Ectodermal cell (in vitro differentiated cells): ENCODE data around the gene ZC3H10.
"Not testable (repeated sequence)": the region's sequence is repeated elsewhere in the genome, so short reads cannot be mapped to it uniquely, and the experiment has no call there.

Experiments
- H3K27ac ChIP-seq: 2 replicates; pipeline ENCODE4 v1.7.0; 2013; ENCODE audit warnings: mild to moderate bottlenecking, low read depth, low read length; ENCODE audit not compliant: insufficient read depth, poor library complexity, severe bottlenecking
- H3K27me3 ChIP-seq: 2 replicates; pipeline ENCODE4 v1.7.0; 2013; ENCODE audit warnings: mild to moderate bottlenecking, low read length; ENCODE audit not compliant: insufficient read depth, control insufficient read depth, poor library complexity, severe bottlenecking
- H3K36me3 ChIP-seq: one replicate; pipeline ENCODE4 v1.7.0; 2013; ENCODE audit warnings: low read length; ENCODE audit not compliant: control insufficient read depth, insufficient read depth
- H3K4me1 ChIP-seq: one replicate; pipeline ENCODE4 v1.7.0; 2013; ENCODE audit warnings: low read length; ENCODE audit not compliant: control insufficient read depth, insufficient read depth
- H3K4me3 ChIP-seq: 2 replicates; pipeline ENCODE4 v1.7.0; 2013; ENCODE audit warnings: low read depth, low read length, control low read depth; ENCODE audit not compliant: insufficient read depth
- H3K9me3 ChIP-seq: 2 replicates; pipeline ENCODE4 v1.7.0; 2013; ENCODE audit warnings: mild to moderate bottlenecking, low read length, moderate library complexity; ENCODE audit not compliant: control insufficient read depth
- WGBS, 2 experiments: methylation state at CpG; one replicate each; pipeline ENCODE4 v1.1.7; 2013; ENCODE audit warnings: missing lambda C conversion rate in 2 of 2; 5-methylcytosine and 5-hydroxymethylcytosine counted together

The ZC3H10 gene

GRCh38 chr12:56115329-56115728, 2.7 kb upstream of the ZC3H10 start:
- Histone ChIP-seq H3K36me3 (peaks cover 35% of the 10 kb centered on the region), H3K4me3 (peak overlapping the region; percentile 86), H3K4me1 (peaks cover 9% of the 10 kb centered on the region), H3K27ac (no peak overlapping the region), H3K27me3 (no peaks in the 10 kb centered on the region), H3K9me3 (no peaks in the 10 kb centered on the region)
- WGBS, 2 experiments: 72 to 73% methylated on average over 8 to 10 of the region's 10 CpGs

- 0% methylated on average over 34 of the region's 34 CpGs for WGBS, 2 experiments
- Histone ChIP-seq H3K4me1 (peaks cover 9% of the 10 kb centered on the region), H3K4me3 (peak within 1 kb of the TSS; percentile 86), H3K9me3 (no peaks in the 10 kb centered on the region), H3K36me3 (peaks cover 35% of the 10 kb centered on the region), H3K27me3 (no peaks in the 10 kb centered on the region), H3K27ac (peak within 1 kb of the TSS; percentile 97)
Measured at GRCh38 chr12:56116267-56117081, 1.6 kb upstream of the ZC3H10 start, which contains the start of gene RPL41. TSS of gene RPL41 (plus strand) at chr12:56116633.

- H3K4me1 ChIP-seq, H3K27me3 ChIP-seq, H3K9me3 ChIP-seq: not testable (repeated sequence)
- peak overlapping the region; percentile 86 for H3K4me3 ChIP-seq
- H3K27ac ChIP-seq: peak overlapping the region; percentile 97
- H3K36me3 ChIP-seq: peaks cover 33% of the 10 kb centered on the region
- 3 to 4% methylated on average over 9 to 10 of the region's 16 CpGs for WGBS, 2 experiments
Measured at GRCh38 chr12:56117082-56117706, 872 bp upstream of the ZC3H10 start.

- Histone ChIP-seq H3K27ac (peak overlapping the region; percentile 73), H3K27me3 (no peaks in the 10 kb centered on the region), H3K9me3 (no peaks in the 10 kb centered on the region), H3K4me1 (peaks cover 9% of the 10 kb centered on the region), H3K36me3 (peaks cover 19% of the 10 kb centered on the region), H3K4me3 (peak overlapping the region; percentile 86)
- WGBS, 2 experiments: 29 to 31% methylated on average over 13 of the region's 13 CpGs
Measured at GRCh38 chr12:56118688-56119357, 757 bp downstream of the ZC3H10 start.

- H3K4me3 ChIP-seq: peak overlapping the region; percentile 86
- 0% methylated on average over 2 of the region's 2 CpGs for WGBS, 2 experiments
- H3K27me3 ChIP-seq: no peaks in the 10 kb centered on the region
- peaks cover 14% of the 10 kb centered on the region for H3K36me3 ChIP-seq
- no peak overlapping the region for H3K27ac ChIP-seq
- H3K4me1 ChIP-seq: peaks cover 9% of the 10 kb centered on the region
- no peaks in the 10 kb centered on the region for H3K9me3 ChIP-seq
Measured at GRCh38 chr12:56119361-56119796, 1.3 kb downstream of the ZC3H10 start.

- Histone ChIP-seq H3K36me3 (peaks cover 13% of the 10 kb centered on the region), H3K27ac (no peak overlapping the region), H3K27me3 (no peaks in the 10 kb centered on the region), H3K4me1 (peaks cover 9% of the 10 kb centered on the region), H3K9me3 (no peaks in the 10 kb centered on the region), H3K4me3 (no peak overlapping the region)
- WGBS, 2 experiments: 96% methylated on average over 17 of the region's 17 CpGs
Measured at GRCh38 chr12:56120158-56120846, 2.2 kb downstream of the ZC3H10 start.

- peaks cover 13% of the 10 kb centered on the region for H3K36me3 ChIP-seq
- peaks cover 10% of the 10 kb centered on the region for H3K4me1 ChIP-seq
- no peak overlapping the region for H3K4me3 ChIP-seq
- WGBS, 2 experiments: 92 to 95% methylated on average over 11 of the region's 11 CpGs
- H3K9me3 ChIP-seq: no peaks in the 10 kb centered on the region
- no peaks in the 10 kb centered on the region for H3K27me3 ChIP-seq
- no peak overlapping the region for H3K27ac ChIP-seq
Measured at GRCh38 chr12:56121204-56121870, 3.3 kb downstream of the ZC3H10 start.

- peaks cover 21% of the 10 kb centered on the region for H3K4me1 ChIP-seq
- no peaks in the 10 kb centered on the region for H3K27me3 ChIP-seq
- WGBS, 2 experiments: 91 to 97% methylated on average over 2 of the region's 2 CpGs
- no peak overlapping the region for H3K27ac ChIP-seq
- H3K9me3 ChIP-seq: no peaks in the 10 kb centered on the region
- H3K36me3 ChIP-seq: peaks cover 13% of the 10 kb centered on the region
- no peak overlapping the region for H3K4me3 ChIP-seq
Measured at GRCh38 chr12:56122637-56123036, 4.6 kb downstream of the ZC3H10 start.

- Histone ChIP-seq H3K27me3 (no peaks in the 10 kb centered on the region), H3K4me3 (no peak overlapping the region), H3K4me1 (peaks cover 17% of the 10 kb centered on the region), H3K27ac (no peak overlapping the region), H3K9me3 (no peaks in the 10 kb centered on the region), H3K36me3 (peaks cover 13% of the 10 kb centered on the region)
- 94 to 95% methylated on average over 4 of the region's 4 CpGs for whole genome bisulfite sequencing, 2 experiments
Measured at GRCh38 chr12:56124133-56124532, 6.1 kb downstream of the ZC3H10 start.
